Testis (tissue), 2 donors: ENCODE measurements around the gene ATG9B.

Experiments used
- CTCF ChIP-seq, 3 experiments: fragments of 450-650 bp in 2 of 3; fragments of 200-600 bp in 1 of 3; sonication (generic) in 1 of 3; IDR thresholded peaks; one replicate each; pipeline ENCODE4 v1.5.1; 2016 to 2019; ENCODE audit warnings: antibody characterized with exemption in 3 of 3, mild to moderate bottlenecking in 2 of 3, moderate library complexity in 1 of 3
- POLR2A ChIP-seq: fragments of 450-650 bp; IDR thresholded peaks from one replicate; pipeline ENCODE4 v1.6.1; 2017; ENCODE audit warnings: antibody characterized with exemption, mild to moderate bottlenecking, moderate library complexity

DNA sequence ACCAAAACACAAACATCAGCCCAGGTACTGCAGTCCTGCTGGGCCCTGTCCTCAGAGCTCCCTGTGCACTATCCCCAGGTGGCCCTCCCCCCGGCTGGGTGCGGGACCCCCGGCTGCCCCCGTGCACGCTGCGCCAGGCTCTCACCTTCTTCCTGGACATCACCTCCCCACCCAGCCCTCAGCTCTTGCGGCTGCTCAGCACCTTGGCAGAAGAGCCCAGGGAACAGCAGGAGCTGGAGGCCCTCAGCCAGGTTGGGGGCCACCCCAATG lies 14.3 kb downstream of the ATG9B start:
- TF ChIP-seq CTCF (IDR thresholded peaks at IDR 0.05) (no peak), POLR2A (no peak)
